A204.1 (cell line): Measurements from ENCODE around the gene MATCAP1.

Source experiments
- FAIRE-seq: peaks from 2 replicates; lab custom pipeline; 2012; peaks lifted over from hg19 to GRCh38; lab: Jason Lieb, UNC

MATCAP1 gene

GRCh38 chr16:67183627-67184452 is at the start of gene MATCAP1:
Gene MATCAP1, minus strand, starts transcription at chr16:67183963. Its CDS starts 3,353 bp downstream, at chr16:67180610.
- peak; percentile 95 for FAIRE-seq

DNA sequence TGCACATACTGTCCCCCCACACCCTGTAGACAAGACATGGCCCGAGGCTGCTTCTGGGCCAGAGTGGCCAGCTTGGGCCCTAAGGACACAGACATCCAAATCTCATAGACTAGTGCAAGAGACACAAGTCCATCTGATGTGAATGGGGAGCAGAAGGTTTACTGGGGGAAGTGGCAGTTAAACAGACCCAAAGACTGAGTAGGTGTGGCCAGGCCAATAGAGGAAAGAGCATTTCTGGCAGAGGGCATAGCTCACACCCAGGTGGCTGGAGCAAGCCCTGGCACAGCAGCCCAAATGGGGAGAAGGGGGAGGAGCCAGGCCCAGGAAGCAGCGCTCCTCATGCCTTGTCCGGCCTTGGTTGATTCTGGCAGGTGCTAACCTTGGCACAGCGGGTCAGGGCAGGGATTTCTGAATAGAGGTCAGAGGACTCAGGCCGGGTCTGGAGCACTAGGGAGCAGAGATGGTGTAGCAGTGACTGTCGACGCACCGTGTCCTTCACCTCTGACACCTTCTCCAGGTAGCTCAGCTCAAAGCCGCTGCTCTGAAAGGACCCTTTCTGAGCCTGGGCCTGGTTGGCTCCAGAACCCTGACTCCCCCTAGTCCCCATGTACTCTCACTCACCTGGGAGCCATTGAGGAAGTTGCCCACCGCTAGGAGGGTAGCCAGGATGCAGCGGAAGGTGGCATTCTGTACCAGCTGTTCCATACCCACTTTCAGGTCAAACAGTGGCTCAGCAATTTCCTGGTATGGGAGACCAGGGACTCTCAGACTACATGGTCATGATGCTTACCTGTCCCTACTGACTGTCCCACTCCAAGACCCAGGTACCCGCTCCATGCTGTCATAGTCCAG is 47.3 kb upstream of the MATCAP1 start:
- no peak for FAIRE-seq

GRCh38 chr16:67229906-67230808 is 46.4 kb upstream of the MATCAP1 start:
- FAIRE-seq, result no peak

DNA sequence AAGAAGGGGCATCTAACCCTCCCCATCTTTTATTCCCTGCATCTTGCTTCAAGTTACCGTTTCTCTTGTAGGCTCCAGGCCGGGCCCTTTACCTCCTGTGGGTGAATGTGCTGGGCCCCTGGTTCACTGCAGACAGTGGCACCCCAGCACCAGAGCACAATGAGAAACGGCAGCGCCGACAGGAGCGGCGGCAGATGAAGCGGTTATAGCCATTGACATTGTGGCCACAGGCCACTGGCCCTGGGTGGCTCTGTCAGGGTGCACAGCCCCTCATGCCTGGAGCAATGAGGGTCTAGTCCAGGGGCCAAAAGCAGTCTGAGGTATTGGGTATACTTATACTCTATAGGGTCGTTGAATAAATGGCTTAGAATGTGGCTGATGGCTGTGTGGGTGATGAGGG is 45.1 kb upstream of the MATCAP1 start:
- FAIRE-seq, result no peak

- no peak for FAIRE-seq
These were observed 44.4 kb upstream of the MATCAP1 start for GRCh38 chr16:67228034-67228785.

- FAIRE-seq, result no peak
These were observed 43.8 kb upstream of the MATCAP1 start for GRCh38 chr16:67227567-67227921.

DNA sequence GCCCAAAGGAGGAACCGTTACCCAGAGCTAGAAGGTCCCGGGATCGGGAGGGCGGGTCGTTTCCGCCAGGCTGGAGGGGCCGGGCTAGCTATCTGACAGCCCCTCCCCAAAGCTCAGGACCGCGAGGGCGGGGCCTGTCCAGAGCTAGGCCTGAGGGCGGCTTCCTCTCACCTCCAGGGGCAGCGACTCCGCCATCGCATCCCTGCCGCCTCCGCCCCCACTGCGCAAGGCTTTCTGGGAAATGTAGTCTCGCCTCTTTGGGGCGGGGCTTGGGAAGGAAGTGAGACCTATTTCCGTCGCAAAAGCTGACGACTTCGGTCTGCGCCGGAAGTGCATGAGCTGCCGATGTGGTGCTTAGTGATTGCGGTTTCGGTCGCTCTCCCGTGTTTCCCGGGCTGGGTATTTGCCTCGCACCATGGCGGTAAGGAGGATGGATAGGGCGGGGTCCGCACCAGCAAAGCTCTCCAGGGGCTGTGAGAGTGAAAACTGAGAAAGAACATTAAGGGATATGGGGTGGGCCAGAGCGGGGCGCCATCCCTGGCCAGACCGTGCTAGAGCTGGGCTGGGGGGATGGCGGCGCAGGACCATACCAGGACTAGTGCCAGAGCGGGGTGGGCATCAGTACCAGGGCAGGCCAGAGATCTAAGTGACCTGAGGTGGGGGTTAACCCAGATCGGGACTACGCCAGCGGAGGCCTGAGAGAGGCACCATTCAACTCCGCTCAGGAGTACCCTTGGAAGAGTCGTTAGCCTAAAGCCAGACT is 43.2 kb upstream of the MATCAP1 start, which contains the start of gene TMEM208:
Gene TMEM208, plus strand, starts transcription at position 327 of the 763 bp plus-strand sequence. Its CDS starts 89 bp downstream, at position 416.
- peak; percentile 97 for FAIRE-seq

DNA sequence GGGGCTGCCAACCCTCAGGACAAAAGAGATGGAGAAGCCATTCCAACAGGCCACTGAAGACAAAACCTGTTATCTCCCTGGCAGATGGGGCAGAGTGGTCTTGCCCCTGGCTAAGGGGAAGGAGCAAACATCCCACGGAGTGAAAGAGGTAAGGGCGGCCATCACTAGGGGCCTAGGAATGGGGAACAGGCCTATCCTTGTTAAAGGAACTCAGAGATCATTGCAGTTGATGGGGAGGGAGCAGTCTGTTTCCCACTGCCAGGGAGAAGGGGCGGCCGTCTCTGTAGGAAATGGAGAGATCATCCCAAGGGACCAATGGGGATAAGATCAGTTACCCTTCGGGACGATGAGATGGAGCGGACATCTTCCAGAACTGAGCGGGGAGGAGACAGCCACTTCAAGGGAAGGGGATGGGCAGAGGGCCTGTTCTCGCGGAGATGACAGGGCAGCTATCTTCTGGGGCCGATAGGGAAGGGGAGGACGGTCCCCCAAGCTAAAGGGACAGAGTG is 42.6 kb upstream of the MATCAP1 start:
- FAIRE-seq, result no peak

GRCh38 chr16:67223992-67224391 is 40.2 kb upstream of the MATCAP1 start:
- no peak for FAIRE-seq

- no peak for FAIRE-seq
These were observed 33.1 kb upstream of the MATCAP1 start for GRCh38 chr16:67216612-67217490.

DNA sequence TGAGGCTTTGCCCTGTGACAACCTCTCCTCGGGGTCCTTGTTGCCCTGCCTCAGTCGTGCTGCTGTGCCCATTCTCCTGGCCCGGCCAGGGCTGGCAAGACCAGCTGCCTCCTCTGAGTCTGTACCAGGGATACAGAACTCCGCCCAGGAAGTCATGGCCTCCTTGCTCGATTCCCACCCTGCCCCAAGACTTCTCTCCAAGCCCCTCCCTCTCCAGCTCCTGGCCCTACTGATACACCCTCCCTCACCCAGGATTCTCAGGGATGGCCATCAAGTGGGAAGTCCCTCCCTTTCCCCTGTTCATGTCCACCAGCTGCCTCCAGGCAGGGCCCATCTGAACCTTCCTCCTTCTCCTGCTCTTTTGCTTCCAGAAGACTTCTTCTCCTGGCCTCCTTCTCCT is 31.9 kb upstream of the MATCAP1 start:
- no peak for FAIRE-seq

- FAIRE-seq, result no peak
These were observed 29.6 kb upstream of the MATCAP1 start for GRCh38 chr16:67213197-67214019.

- FAIRE-seq, result no peak
These were observed 29.0 kb upstream of the MATCAP1 start for GRCh38 chr16:67212766-67213165.

- no peak for FAIRE-seq
These were observed 27.9 kb upstream of the MATCAP1 start for GRCh38 chr16:67211674-67212073.

GRCh38 chr16:67210069-67210937 is 26.5 kb upstream of the MATCAP1 start:
- FAIRE-seq, result no peak

DNA sequence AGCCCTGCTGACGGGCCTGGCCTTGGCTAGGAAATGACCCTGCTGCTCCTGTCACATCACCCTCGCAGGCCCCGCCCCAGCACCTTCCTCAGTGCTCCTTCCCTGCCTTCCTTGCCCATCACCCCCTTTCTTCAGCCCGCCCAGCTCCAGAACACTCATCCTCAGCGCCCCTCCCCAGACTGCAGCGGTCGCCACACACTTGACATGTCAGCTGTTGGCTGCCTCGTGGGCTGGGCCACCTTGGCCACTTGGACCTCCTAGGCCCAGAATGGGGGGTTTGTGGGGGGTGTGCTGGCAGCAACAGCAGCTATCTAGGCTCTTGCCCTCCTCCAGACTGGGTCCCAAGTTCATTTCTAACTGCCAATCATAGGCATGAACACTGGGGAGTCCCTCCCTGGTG is 25.8 kb upstream of the MATCAP1 start:
- no peak for FAIRE-seq

DNA sequence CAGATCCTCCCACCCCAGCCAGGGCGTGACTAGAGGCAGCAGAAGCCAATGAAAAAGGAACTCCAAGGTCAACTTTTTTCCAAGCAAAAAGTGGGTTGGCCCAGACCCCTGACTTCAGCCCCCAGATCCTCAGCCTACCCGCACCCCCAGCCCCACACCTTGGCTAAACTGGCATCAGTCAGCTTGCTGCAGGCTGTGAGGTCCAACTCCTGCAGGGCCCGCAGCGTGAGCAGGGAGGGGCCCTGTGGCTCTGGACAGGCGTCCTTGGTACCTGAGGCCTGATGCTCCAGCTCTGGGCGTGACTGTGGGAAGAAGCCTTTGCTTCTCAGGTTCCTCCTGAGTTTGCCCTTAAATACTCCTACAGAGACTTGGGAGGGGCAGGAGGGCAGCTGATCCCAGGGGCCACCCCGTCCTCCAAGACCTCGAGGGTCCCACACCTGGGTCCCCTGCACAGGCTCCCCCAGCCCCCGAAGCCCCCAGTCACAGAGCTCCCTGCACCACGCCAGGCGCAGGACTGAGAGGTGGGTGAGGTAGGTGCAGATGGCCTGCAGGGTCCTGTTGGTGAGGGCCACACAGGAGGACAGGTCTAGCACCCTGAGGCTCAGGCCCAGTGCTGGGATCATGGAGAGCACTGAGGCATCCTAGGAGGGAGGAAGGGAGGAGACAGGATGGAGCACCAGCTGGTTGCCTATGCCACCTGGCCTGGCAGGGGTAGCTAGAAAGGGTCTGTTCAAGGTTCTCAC is 24.6 kb upstream of the MATCAP1 start:
- no peak for FAIRE-seq
